K562 (cell line): ENCODE data around the gene TMEM53. TPM values are rescaled to one million over a fixed set of nuclear protein-coding genes. Genes with fewer than 3 reads are reported as not detected.

ENCODE experiments used
- ATF3 ChIP-seq, 2 experiments: fragments of 450-650 bp in 1 of 2; sonication (generic) in 1 of 2; formaldehyde crosslinking in 1 of 2; IDR thresholded peaks in 1 of 2; conservative IDR thresholded peaks in 1 of 2; 2 replicates each; pipeline versions ENCODE4 v1.6.1 to v1.8.1; 2016 to 2023; ENCODE audit warnings: mild to moderate bottlenecking in 2 of 2, moderate library complexity in 2 of 2, inconsistent platforms in 1 of 2, missing genetic modification reagents in 1 of 2
- BMI1 ChIP-seq: fragments of 150-350 bp; IDR thresholded peaks from 2 replicates; pipeline ENCODE4 v1.6.1; 2014; ENCODE audit warnings: low read length
- CREB1 ChIP-seq, 2 experiments: sonication (generic) in 1 of 2; formaldehyde crosslinking in 1 of 2; IDR thresholded peaks; 2 replicates each; pipeline versions ENCODE4 v1.6.1 to v1.8.0; 2012 to 2022; ENCODE audit warnings: inconsistent platforms in 1 of 2, mild to moderate bottlenecking in 1 of 2, missing genetic modification reagents in 1 of 2, moderate library complexity in 1 of 2
- EP400 ChIP-seq: fragments of 450-650 bp; IDR thresholded peaks from 2 replicates; pipeline ENCODE4 v1.6.1; 2017; ENCODE audit warnings: antibody characterized with exemption, mild to moderate bottlenecking, moderate library complexity
- ESRRA ChIP-seq: fragments of 450-650 bp; IDR thresholded peaks from 2 replicates; pipeline ENCODE4 v1.6.1; 2014; ENCODE audit warnings: low read depth, mild to moderate bottlenecking, moderate library complexity, borderline replicate concordance
- ID3 ChIP-seq, 2 experiments: fragments of 250-450 bp in 1 of 2; fragments of 450-650 bp in 1 of 2; sonication (Bioruptor Pico) in 1 of 2; IDR thresholded peaks; 2 replicates each; pipeline versions ENCODE4 v1.6.1 to v1.8.0; 2016 to 2021; ENCODE audit warnings: mild to moderate bottlenecking in 2 of 2, moderate library complexity in 2 of 2, missing compliant biosample characterization in 1 of 2, missing genetic modification characterization in 1 of 2
- NCOA2 ChIP-seq, 2 experiments: fragments of 450-650 bp; IDR thresholded peaks; 2 replicates each; pipeline ENCODE4 v1.6.1; 2018; ENCODE audit warnings: mild to moderate bottlenecking in 2 of 2, moderate library complexity in 1 of 2; ENCODE audit not compliant: partially characterized antibody in 2 of 2
- NEUROD1 ChIP-seq: fragments of 150-350 bp; IDR thresholded peaks from 2 replicates; pipeline ENCODE4 v1.6.1; 2014; ENCODE audit warnings: borderline replicate concordance, low read length, low read depth; ENCODE audit not compliant: partially characterized antibody
- SIN3B ChIP-seq: fragments of 450-650 bp; IDR thresholded peaks from 2 replicates; pipeline ENCODE4 v1.6.1; 2017; ENCODE audit warnings: low read depth, mild to moderate bottlenecking, moderate library complexity
- SMARCA5 ChIP-seq: fragments of 450-650 bp; IDR thresholded peaks from 2 replicates; pipeline ENCODE4 v1.6.1; 2016
- SMC3 ChIP-seq: conservative IDR thresholded peaks from 2 replicates; pipeline ENCODE4 v1.6.1; 2011; ENCODE audit warnings: low read depth, low read length, improper control_type of control experiment; ENCODE audit not compliant: insufficient read depth
- TGIF2 ChIP-seq: sonication (generic); formaldehyde crosslinking; IDR thresholded peaks from 2 replicates; pipeline ENCODE4 v1.8.1; 2022; ENCODE audit warnings: mild to moderate bottlenecking, missing genetic modification reagents, moderate library complexity
- ZNF41 ChIP-seq: fragments of 250-450 bp; sonication (Bioruptor Pico); conservative IDR thresholded peaks from 2 replicates; pipeline ENCODE4 v1.4.0; 2020; ENCODE audit warnings: mild to moderate bottlenecking
- ZNF780A ChIP-seq: fragments of 250-450 bp; sonication (Bioruptor Pico); IDR thresholded peaks from 2 replicates; pipeline ENCODE4 v1.5.0; 2021; ENCODE audit warnings: mild to moderate bottlenecking
- polyA plus RNA-seq, 8 experiments: library from polyadenylated mRNA; depleted of rRNA in 4 of 8; stranded (reverse) in 5 of 8; unstranded in 3 of 8; fragments of >200 nt; fragmentation: Nextera tagmentation in 2 of 8; fragmentation: Illumina TruSeq in 1 of 8; extraction: Ambion mirVana in 2 of 8; extraction: Trizol in 1 of 8; gene quantifications; 2 replicates each; pipeline versions ENCODE4 v1.2.1 to v1.2.3, GENCODE V29; 2011 to 2014; ENCODE audit warnings: inconsistent platforms in 1 of 8, missing spikeins in 1 of 8
- total RNA-seq, 7 experiments: library from RNA; depleted of rRNA in 6 of 7; stranded (reverse); fragments of >200 nt in 6 of 7; fragmentation: Illumina TruSeq in 2 of 7; extraction: Trizol in 2 of 7; gene quantifications; 2 replicates each; pipeline versions ENCODE4 v1.2.1 to v1.2.3, GENCODE V29; 2011 to 2021; ENCODE audit warnings: low replicate concordance in 1 of 7
- TF ChIP-seq, protein P1 (sequence below), 3 experiments: IDR thresholded peaks in 2 of 3; conservative IDR thresholded peaks in 1 of 3; 2 replicates each; pipeline ENCODE4 v1.5.1; 2011 to 2012; ENCODE audit warnings: low read length in 3 of 3, mild to moderate bottlenecking in 3 of 3, control low read depth in 2 of 3, improper control_type of control experiment in 1 of 3, inconsistent platforms in 1 of 3, low read depth in 1 of 3, mixed read lengths in 1 of 3, moderate library complexity in 1 of 3; ENCODE audit not compliant: insufficient read depth in 2 of 3
- TF ChIP-seq, protein P2 (sequence below), 2 experiments: IDR thresholded peaks in 1 of 2; conservative IDR thresholded peaks in 1 of 2; 2 replicates each; pipeline ENCODE4 v1.6.1; 2016; ENCODE audit warnings: low read depth in 2 of 2, mild to moderate bottlenecking in 1 of 2, missing compliant biosample characterization in 1 of 2, missing genetic modification characterization in 1 of 2, moderate library complexity in 1 of 2
- TF ChIP-seq, protein P3 (sequence below): fragments of 450-650 bp; formaldehyde crosslinking; IDR thresholded peaks from 2 replicates; pipeline ENCODE4 v1.4.0; 2022; ENCODE audit warnings: mild to moderate bottlenecking, moderate library complexity

TMEM53 gene
- total and polyA plus RNA-seq, 9 of the 15 experiments (the other 6 are each of a cell fraction or from before 2014, with no cell fraction given), result 0.23 to 3.7 (median 2.0) TPM

DNA sequence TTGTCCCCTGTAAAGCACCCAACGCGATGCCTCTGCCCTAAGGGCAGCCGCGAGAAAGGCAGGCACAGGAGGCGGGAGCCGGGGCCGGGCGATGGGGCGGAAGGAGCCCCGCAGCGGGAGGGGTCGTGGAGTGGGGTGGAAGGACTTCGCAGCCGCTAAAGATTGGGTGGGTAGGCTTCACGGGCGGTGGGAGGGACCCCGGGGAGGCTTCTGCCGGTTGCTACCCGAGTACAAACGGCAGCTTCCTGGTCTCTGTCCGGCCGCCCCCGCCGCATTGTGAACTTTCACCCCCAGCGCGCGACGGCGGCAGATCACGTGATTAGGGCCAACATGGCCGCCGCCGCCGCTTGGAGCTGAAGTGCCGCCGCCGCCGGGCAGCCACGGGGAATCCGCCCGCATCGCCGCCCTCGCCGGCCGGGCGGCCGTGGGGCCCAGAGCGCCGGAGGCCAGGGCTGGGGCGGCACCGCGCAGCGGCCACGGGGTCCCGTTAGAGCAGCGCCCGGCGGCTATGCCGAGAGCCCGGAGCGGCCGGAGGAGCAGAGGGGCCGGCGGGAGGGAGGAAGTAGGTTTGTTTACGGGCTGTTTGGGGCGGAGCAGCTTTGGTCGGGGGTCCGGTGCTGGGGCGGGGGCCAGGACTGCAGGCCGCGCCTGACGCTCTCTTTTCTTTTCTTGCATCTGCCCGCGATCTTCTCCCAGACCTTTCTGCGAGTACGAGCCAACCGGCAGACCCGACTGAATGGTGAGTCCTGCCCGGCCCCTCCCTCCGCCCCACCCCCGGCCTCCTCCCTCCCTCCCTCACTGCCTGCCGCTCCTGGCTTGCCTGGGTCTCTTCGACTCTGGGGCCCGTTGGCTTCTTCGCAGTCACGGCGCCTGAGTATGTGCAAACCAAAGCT is 42.4 kb downstream of the TMEM53 start (continued):
- TF ChIP-seq NCOA2 (IDR thresholded peaks at IDR 0.05; ENCODE audit: partially characterized antibody in 2 of 2) (no peak), ATF3 (IDR thresholded peaks at IDR 0.05) (no peak), ATF3 (CRISPR knock-in tag; conservative IDR thresholded peaks at IDR 0.05) (peak; percentile 83; the same call in 1 of the 2 replicates), CREB1 (IDR thresholded peaks at IDR 0.05) (peak; percentile 54; the same call in 1 of the 2 replicates), CREB1 (CRISPR knock-in tag; IDR thresholded peaks at IDR 0.05) (no peak; the same call in 1 of the 2 replicates), SMC3 (0 out of 2 replicates have a peak, but pooled peaks have one; percentile 4), ZNF780A (CRISPR knock-in tag) (no peak), ESRRA (peak; percentile 65; the same call in 1 of the 2 replicates), SIN3B (peak; percentile 98), NEUROD1 (peak; percentile 76), ID3 (CRISPR knock-in tag; IDR thresholded peaks at IDR 0.05) (no peak), ID3 (tag; IDR thresholded peaks at IDR 0.05) (peak; percentile 92), SMARCA5 (no peak), ZNF41 (CRISPR knock-in tag) (0 out of 2 replicates have a peak, but pooled peaks have one; percentile 57), TGIF2 (CRISPR knock-in tag) (no peak), EP400 (peak; percentile 93), BMI1 (no peak)
- TF ChIP-seq, protein P1, sequence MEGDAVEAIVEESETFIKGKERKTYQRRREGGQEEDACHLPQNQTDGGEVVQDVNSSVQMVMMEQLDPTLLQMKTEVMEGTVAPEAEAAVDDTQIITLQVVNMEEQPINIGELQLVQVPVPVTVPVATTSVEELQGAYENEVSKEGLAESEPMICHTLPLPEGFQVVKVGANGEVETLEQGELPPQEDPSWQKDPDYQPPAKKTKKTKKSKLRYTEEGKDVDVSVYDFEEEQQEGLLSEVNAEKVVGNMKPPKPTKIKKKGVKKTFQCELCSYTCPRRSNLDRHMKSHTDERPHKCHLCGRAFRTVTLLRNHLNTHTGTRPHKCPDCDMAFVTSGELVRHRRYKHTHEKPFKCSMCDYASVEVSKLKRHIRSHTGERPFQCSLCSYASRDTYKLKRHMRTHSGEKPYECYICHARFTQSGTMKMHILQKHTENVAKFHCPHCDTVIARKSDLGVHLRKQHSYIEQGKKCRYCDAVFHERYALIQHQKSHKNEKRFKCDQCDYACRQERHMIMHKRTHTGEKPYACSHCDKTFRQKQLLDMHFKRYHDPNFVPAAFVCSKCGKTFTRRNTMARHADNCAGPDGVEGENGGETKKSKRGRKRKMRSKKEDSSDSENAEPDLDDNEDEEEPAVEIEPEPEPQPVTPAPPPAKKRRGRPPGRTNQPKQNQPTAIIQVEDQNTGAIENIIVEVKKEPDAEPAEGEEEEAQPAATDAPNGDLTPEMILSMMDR (IDR thresholded peaks at IDR 0.05 in 2 of 3, conservative IDR thresholded peaks at IDR 0.05 in 1 of 3; ENCODE audit: insufficient read depth in 2 of 3, low read depth in 1 of 3, low read length in 3 of 3), result 0 out of 6 replicates have a peak, but pooled peaks of 1 of the 3 experiments have one; percentile 3
- TF ChIP-seq, protein P2, sequence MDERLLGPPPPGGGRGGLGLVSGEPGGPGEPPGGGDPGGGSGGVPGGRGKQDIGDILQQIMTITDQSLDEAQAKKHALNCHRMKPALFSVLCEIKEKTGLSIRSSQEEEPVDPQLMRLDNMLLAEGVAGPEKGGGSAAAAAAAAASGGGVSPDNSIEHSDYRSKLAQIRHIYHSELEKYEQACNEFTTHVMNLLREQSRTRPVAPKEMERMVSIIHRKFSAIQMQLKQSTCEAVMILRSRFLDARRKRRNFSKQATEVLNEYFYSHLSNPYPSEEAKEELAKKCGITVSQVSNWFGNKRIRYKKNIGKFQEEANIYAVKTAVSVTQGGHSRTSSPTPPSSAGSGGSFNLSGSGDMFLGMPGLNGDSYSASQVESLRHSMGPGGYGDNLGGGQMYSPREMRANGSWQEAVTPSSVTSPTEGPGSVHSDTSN (CRISPR knock-in tag; IDR thresholded peaks at IDR 0.05; ENCODE audit: low read depth), result no peak
- TF ChIP-seq, protein P2 (tag; conservative IDR thresholded peaks at IDR 0.05; ENCODE audit: low read depth), result no peak
- TF ChIP-seq, protein P3, sequence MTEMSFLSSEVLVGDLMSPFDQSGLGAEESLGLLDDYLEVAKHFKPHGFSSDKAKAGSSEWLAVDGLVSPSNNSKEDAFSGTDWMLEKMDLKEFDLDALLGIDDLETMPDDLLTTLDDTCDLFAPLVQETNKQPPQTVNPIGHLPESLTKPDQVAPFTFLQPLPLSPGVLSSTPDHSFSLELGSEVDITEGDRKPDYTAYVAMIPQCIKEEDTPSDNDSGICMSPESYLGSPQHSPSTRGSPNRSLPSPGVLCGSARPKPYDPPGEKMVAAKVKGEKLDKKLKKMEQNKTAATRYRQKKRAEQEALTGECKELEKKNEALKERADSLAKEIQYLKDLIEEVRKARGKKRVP (CRISPR knock-in tag), result no peak
